HuH-7 (cell line): ENCODE results near the gene PRRC2A.
A peak's percentile ranks its signal among the peaks of the same experiment; 100 is the strongest.
"Not testable (repeated sequence)": the region's sequence is repeated elsewhere in the genome, so short reads cannot be mapped to it uniquely, and the experiment has no call there.

Experiments
- DNase-seq: peaks from one replicate; pipeline ENCODE4 v3.0.0; 2011; ENCODE audit warnings: low spot score

PRRC2A gene

DNA sequence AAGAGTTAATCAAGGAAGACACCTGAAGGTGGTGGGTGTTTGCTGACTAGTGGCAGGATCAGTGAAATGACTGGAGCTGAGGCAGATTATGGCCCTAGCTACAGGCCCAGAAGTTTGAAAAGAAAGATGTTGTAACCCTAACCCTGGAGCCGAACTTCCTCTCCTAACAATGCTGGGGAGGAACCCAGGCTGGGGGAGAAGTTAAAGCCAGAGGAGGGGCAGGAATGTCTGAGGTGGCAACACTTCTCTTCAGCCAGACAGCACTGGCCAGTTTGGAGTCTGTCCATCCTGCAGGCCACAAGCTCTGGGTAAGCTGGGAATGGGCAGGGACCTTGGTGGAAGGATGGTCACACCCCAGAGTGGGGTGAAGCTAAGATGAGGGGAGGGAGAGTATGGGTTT, 34.5 kb upstream of the PRRC2A start, which contains the start of gene LST1:
TSS of gene LST1 (plus strand) at position 270 of the 400 bp plus-strand sequence. CDS start 1,023 bp downstream, outside the sequence.
- DNase-seq, result no peak

DNA sequence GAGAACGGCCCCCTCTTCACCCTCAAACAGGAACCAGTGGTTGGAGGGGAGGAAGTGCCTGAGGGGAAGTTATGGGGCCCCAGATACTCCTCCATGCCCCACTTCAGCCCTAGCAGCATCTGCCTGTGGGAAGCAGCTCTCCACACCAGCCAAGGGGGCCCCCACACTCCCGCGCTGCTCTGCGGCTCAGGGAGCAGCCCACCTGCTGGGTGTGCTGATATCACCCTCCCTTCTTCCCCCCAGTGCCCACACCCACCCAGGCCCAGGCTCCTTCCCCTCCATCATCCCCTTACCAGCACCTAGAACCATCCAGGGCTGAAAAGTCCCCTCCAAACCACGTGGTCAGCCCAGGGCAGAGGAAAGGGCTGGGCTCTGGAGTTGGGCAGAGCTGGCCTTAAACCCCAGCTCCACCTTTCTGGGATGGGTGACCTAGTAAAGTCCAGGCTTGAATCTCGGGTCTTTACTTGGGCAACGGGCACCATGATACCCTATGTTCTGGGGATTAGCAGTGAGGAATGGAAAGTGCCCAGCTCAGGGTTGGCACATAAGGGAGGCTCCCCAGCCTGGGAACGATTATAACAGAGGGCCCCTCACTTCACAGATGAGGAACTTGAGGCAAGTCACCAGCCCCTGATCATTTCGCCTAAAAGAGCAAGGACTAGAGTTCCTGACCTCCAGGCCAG, 33.8 kb upstream of the PRRC2A start:
- DNase-seq, result no peak

- no peak for DNase-seq
Measured at GRCh38 chr6:31587791-31588777, 32.4 kb upstream of the PRRC2A start.

DNA sequence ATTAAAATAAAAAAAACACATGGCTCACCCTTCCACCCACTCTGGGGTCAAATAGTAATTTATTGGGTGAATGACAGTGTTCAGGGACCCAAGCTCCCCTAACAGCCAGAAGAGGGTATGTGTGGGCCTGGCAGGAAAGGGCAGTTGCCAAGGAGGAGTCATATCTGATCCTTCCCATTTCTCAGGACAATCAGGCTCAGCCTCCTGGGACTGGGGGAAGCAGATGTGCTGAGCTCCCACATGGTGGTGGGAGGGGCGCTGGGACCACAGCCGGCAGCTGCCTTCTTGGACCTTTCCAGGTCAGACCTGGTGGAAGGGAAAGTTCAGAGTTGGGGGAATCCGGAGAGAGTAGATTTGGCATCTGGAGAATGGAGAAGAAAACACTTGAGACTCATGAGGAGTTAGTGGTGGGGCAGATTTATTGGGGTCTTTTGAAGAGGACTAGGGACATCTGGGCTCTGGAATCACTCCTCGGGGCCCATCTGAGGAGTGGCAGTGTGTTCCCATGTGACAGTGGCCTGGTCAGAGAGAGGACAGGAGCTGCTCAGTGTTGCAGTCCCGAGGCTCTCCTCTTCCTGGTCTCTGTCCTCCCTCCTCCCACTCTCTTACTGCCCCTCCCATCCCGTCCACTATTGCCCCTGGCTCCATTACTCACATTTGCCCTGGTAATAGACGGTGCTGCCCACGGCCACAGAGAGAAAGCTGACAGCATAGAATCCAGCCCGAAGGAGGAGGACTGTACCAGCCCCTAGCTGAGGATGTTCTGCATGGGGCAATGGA, 31.5 kb upstream of the PRRC2A start:
- DNase-seq, result no peak

DNA sequence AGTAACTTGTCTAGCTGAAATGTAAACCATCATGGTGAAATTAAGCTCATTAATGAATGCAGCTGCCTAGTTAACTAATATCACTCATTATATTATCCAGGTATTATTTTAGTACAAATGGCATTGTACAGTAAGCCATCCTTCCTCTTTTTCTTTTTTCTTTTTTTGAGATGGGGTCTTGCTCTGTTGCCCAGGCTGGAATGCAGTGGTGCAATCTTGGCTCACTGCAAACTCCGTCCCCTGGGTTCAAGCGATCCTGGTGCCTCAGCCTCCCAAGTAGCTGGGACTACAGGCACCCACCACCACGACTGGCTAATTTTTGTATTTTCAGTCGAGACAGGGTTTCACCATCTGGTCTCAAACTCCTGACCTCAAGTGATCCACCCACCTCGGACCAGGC, 29.8 kb upstream of the PRRC2A start:
- not testable (repeated sequence) for DNase-seq

DNA sequence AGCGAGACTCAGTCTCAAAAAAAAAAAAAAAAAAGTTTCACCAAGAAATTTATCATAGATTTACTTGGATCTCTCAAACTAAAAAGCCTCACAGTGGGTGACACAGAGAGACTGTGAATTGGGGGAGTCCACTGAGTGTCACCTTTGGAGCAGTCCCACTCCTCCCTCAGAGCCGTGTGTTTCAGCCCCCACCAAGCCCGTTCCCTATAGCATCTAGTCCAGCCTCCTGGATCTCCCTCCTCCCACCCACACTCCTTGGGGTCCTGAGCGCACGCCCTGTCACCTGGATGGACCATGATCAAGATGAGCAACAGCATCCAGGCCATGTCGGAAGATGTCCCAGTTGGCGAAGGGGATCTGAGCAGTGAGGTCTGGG, 28.1 kb upstream of the PRRC2A start:
- no peak for DNase-seq

DNA sequence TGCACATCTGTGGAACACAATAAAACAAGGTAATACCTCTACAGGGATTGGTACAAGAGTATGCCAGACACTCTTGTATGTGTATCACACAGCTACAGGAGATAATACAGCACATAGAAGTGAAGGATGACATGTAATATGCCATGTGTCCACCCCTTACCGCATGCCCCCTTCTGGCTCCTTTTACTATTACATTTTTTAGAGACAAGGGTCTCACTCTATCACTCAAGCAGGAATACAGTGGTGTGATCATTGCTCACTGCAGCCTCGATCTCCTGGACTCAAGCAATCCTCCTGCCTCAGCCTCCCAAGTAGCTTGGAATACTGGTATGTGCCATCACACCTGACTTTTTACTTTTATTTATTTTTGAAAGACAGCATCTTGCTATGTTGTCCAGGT, 23.5 kb upstream of the PRRC2A start:
- no peak for DNase-seq

- no peak for DNase-seq
Measured at GRCh38 chr6:31607317-31607716, 13.2 kb upstream of the PRRC2A start.

- no peak for DNase-seq
Measured at GRCh38 chr6:31609519-31610406, 10.8 kb upstream of the PRRC2A start.

GRCh38 chr6:31610968-31611367, 9.5 kb upstream of the PRRC2A start:
- DNase-seq, result no peak

DNA sequence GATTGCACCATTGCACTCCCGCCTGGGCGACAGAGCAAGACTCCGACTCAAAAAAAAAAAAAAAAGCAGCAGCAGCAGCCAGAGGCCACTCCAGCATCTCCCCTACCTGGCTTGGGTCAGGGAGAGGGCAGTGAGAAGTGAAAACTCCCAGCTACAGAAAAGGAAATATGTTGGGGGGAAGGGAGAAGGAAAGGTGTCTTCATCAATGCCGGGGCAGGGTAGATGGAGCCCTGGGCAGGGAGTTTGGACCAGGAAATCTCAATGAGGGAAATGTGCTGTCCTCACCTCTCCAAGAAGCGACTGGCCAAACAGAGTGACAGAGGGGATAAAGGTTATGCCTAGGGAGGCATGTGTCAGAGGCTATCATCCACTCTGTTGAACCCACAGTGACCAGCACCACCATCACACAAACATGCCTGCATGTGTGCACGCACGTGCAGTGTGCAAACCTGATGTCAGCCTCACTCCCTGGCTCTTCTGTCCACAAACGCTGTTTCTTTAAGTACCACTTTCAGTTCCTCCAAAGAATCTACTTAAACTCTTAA, 6.4 kb upstream of the PRRC2A start:
- no peak for DNase-seq

DNA sequence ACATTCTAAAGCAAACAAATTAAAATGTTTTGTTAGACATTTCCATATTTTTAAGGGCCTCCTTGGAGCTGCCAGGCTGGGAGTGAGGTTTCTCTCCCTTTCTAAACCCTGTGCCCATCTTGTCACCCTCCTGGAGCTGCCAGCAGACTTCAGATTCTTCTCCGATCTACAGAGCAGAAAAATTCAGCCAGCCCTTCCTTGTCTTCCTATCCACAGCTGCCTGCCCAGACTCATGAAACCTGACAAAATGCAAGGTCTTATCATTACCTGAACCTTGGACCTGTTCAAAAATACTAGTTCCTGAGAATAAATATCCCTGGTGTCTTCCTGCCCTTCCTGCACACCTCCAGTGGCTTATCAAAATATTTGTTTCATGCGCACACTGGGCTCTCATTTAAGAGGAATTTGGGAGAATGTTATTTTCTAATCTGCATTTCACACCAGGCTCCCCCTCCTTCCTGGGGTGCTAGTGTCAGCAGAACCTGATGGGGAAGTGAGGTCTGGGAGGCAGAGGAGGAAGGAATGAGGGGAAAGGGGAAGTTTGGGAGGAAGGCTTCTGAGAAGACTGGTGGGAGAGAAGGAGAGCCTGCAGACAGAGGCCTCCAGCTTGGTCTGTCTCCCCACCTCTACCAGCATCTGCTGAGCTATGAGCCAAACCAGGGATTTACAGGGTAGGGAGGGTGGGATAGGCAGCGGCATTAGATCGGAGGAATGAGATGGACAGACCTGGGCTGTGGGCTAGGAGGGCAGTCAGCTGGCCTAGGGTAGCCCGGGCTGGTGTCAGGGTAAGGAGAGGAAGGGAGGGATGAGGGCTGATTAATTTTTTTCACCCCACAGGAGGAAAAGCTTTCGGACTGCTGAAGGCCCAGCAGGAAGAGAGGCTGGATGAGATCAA, 5.6 kb upstream of the PRRC2A start, which contains the start of gene AIF1:
TSS of gene AIF1 (plus strand) at position 551 of the 895 bp plus-strand sequence. CDS start at position 647, 96 bp downstream.
- no peak for DNase-seq

- no peak for DNase-seq
Measured at GRCh38 chr6:31615748-31616147, 4.8 kb upstream of the PRRC2A start.

GRCh38 chr6:31617010-31617409, 3.5 kb upstream of the PRRC2A start:
- no peak for DNase-seq

- peak; percentile 88 for DNase-seq
Measured at GRCh38 chr6:31619805-31620585, 520 bp upstream of the PRRC2A start.

GRCh38 chr6:31621320-31621939, 915 bp downstream of the PRRC2A start:
- DNase-seq, result no peak

GRCh38 chr6:31621991-31622390, 1.5 kb downstream of the PRRC2A start:
- no peak for DNase-seq

DNA sequence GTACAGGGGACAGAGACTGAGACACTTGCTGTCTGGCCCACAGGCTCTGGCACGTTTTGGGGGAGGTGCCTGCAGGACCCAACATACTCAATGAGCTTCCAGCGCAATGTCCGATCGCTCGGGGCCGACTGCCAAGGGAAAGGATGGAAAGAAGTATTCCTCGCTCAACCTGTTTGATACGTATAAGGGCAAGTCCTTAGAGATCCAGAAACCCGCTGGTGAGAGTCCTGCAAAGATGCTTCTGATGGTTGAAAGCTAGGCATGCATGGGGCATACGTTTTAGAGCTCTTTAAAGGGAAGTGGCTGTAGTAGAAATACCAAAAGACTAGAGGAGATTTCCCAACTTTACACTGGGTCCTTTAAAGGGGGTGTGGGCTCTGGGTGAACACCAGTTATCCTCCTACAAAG, 2.2 kb downstream of the PRRC2A start:
- no peak for DNase-seq

DNA sequence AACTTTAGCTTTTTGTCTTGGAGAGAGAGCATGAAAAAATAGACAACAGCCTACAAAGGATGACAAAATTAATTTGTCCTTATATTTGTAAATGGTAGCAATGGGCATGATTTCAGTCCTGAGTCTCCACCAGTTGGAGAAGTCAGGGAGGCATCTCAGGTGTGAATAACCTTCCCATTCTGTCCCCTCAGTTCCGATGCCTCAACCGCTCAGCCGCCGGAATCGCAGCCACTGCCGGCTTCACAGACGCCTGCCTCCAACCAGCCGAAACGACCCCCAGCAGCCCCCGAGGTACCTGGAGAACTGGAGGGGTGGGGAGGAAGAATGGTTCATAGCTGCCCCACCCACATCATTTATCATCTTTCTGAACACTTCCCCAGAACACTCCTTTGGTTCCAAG, 3.6 kb downstream of the PRRC2A start:
- no peak for DNase-seq
